HG02623 (cell line): Measurements from ENCODE around the gene COA4.

Experiments
- ATAC-seq: cut with Tn5 transposase; IDR thresholded peaks from one replicate; pipeline ENCODE4 v1.9.1; 2021; ENCODE audit warnings: moderate library complexity; ENCODE audit not compliant: unreplicated experiment

Gene COA4

GRCh38 chr11:73866586-73866996 lies 10.1 kb downstream of the COA4 start:
- no peak for ATAC-seq

DNA sequence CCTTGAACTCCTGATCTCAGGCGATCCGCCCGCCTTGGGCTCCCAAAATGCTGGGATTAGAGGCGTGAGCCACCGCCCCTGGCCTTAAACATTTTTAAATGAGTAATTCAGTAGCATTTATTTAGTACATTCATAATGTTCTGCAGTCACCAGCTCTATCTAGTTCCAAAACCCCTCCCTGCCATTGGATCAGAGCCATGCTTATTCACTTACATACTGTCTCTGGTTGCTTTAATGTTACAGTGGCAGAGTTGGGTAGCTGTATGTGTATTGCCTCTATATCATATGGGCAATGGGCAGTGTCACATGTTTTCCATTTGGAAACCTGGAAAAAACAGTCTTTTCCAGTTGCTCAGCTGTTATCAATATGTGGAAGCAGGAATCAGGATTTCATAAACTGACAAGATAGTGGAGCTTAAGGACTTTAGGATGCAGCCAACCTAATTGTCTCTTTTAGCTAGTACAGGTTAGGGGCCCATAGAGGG lies 10.5 kb downstream of the COA4 start:
- ATAC-seq, result no peak

DNA sequence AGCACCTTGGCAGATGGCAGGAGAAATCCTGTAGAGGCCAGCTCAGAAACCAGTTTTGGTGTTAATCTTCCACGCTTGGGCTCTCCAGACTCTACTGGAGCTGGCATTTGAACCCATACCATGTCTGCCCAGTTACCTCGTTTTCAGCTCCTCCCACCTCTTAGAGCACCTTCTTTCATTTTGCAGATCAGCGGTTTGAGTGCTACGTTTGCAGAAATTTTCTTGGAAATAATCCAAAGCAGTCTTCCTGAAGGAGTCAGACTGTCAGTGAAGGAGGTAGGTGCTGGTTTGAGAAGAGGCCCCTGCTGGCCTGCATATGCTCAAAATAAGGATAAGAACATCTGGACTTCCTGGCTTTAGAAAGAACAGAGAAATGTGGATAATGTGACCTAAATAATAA lies 13.7 kb downstream of the COA4 start:
- no peak for ATAC-seq

DNA sequence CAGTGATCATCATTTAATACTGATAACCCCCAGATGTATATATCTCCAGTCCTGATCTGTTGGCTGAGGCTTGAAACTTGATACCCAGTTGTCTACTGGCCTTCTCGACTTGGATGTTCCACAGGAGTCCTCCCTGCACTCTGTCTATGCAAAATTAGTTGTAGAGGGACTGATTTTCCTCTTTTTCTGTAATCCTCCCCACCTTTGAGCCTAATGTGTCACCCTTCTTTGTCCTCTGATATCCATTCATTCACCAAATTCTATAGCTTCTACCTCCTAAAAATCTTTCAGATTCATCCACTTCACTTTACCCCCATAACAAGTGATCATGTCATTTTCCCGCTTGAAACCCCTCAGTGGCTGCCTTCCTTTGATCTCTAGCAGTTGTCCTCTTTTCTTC lies 16.4 kb downstream of the COA4 start:
- no peak for ATAC-seq

DNA sequence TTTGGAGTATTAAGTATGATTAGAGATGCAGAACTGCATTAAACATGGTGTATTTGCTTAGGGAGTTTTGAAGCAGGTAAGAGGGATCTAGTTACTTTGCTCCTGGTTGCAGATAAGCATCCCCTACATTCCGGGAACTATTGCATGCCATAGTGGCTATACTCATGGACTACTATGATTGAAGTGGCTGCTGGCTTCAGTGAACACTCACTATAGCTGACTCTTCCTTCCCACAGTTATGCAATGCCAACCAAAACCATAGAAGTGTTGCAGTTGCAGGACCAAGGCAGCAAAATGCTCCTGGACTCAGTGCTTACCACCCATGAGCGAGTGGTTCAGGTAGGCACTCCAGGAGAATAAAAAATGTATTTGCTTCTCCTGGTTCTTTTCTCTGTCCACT lies 17.0 kb downstream of the COA4 start:
- no peak for ATAC-seq

DNA sequence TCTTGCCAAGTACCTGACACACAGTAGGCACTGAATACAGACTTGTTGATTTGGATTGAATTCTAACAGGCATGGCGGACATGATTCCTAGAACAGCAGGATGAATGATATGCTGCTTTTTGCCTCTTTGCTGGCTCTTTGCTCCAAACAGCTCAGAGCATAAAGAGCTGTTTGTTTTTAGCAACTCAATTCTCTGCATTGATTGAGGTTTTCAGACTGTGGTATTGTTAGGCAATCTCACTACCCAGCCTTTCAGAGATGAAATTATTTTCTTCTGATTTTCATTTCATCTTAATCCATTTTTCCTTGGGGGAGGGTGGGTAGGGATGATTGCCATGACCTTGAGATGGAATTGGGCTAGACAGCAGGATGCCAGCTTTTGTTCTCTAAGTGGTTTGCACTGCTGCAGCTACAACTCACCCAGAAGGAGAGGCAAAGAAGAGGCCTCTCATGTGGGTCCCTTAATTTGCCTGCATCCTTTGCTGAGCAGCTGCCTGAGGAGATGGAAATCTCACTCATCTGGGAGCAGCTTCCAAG lies 20.5 kb downstream of the COA4 start:
- ATAC-seq, result no peak

DNA sequence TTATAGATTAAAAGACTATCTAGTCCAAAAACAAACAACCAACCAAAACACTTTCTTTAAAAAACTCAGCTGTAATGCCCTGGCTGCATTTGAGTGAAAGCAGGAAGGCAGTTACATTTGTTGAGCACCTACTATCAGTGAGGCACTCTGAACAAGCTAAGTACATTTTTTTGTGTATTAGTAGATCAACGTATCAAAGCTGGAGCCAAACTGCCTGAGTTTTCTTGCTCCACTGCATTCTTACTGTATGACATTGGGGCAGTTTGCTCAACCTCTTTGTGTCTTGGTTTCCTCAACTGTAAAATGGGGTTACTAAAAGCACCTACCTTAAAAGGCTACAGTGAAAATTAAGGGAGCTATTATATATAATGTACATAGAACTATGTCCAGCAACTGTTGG lies 22.0 kb downstream of the COA4 start:
- ATAC-seq, result no peak

DNA sequence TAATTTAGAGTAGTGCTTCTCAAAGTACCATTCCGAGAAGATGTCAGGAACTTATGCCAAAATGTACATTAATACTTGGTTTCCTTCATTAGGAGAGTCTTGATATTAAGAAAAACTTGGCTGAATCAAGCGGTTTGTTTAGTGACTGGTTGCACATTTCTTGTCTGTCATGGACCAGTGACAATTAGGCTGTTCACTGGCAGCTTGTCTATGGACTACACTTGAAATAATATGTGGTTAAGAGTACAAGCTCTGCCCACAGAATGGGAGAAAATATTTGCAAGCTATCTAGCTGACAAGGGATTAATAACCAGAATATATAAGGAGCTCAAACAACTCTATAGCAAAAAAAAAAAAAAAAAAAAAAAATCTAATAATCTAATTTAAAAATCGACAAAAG lies 24.6 kb downstream of the COA4 start:
- no peak for ATAC-seq

DNA sequence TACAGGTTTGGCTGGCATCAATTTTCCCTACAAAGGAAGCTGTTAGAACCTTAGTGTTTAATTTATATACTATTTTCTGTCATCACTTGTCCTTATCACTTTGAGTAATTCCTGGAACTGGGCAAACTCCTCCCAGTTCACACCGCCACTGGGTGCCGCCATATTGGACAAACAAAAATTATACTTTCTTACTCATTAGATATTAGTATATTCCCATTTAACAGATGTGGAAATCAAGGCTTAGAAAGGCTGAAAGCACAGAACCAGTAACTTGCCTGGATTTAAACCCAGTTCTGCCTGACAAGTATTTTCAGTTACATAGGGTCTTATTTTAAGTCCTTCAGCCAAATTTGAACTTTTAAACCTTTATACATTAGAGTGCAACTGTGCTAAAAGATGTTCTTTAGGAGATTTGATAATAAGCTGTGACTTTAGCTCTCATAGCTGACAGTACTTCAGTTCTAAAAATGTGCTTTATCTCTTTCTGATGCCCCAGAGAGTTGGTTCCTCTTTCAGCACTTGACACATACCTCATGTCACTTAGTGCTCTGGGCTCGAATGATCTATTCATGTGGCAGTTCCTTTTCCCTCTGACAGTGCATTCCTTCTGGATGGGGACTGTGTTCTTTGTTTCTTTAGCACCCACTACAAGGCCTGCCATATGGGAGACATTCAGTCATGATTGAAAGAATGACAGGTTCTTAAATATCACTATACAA lies 25.4 kb downstream of the COA4 start:
- ATAC-seq, result no peak

- ATAC-seq, result no peak
Measured at GRCh38 chr11:73839123-73839457, 37.6 kb downstream of the COA4 start.

GRCh38 chr11:73838443-73839122 lies 38.1 kb downstream of the COA4 start:
- no peak for ATAC-seq

DNA sequence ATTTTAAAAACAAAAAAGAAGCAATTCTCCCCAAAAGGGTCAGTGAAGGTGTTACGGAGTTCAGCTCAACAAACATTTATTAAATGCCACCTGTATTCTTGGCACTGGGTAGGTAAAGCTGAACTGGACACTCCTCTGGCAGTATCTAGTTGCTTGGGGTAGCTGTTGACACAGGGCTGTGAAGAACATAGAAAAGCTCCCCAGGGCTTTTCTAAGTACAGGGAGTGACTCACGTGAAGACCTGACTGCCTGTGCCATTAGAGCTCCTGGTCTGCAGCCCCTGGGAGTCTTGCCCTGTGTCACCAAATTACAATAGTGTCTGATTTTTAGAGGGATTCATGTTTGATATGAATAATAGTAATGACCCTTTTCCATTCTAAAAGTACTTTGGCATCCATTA lies 43.6 kb downstream of the COA4 start:
- no peak for ATAC-seq

DNA sequence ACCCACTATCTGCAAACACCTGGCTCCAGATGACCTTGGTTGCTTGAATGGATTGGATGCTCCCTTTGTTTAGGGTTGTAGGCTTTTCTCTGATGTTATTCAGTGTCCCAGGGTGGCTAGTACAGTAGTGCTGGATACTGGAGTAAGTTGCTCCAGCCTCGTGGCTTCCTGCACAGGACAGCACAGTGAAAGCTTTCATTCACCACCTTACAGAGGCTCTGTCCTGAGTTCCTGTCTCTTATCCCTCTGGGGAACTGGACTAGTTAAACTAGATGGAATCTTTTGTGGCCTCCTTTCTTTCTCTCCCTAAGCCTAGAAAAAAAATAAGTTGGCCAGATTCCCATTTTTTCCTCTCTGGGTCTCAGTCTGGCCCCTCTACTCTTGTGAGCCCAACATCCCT lies 46.4 kb downstream of the COA4 start:
- ATAC-seq, result no peak
